Mesodermal cell (in vitro differentiated cells): ENCODE measurements around the gene AWAT2.

Source experiments
- H3K27ac ChIP-seq: 2 replicates; pipeline ENCODE4 v1.7.0; 2013; ENCODE audit warnings: mild to moderate bottlenecking, low read depth, low read length, moderate library complexity; ENCODE audit not compliant: severe bottlenecking
- H3K36me3 ChIP-seq: 2 replicates; pipeline ENCODE4 v1.7.1; 2013; ENCODE audit warnings: mild to moderate bottlenecking, low read length, moderate library complexity; ENCODE audit not compliant: control insufficient read depth, insufficient read depth
- H3K4me1 ChIP-seq: one replicate; pipeline ENCODE4 v1.7.1; 2013; ENCODE audit warnings: mild to moderate bottlenecking, low read length; ENCODE audit not compliant: insufficient read depth, control insufficient read depth, poor library complexity, severe bottlenecking
- H3K4me3 ChIP-seq: 2 replicates; pipeline ENCODE4 v1.7.0; 2013; ENCODE audit warnings: low read length, control low read depth, mild to moderate bottlenecking; ENCODE audit not compliant: insufficient read depth, poor library complexity, severe bottlenecking; ENCODE audit errors: extremely low read depth
- H3K9me3 ChIP-seq: 2 replicates; pipeline ENCODE4 v1.7.1; 2013; ENCODE audit warnings: mild to moderate bottlenecking, low read length, moderate library complexity; ENCODE audit not compliant: control insufficient read depth
- WGBS, 2 experiments: methylation state at CpG; one replicate each; pipeline ENCODE4 v1.1.5; 2013; ENCODE audit warnings: missing lambda C conversion rate in 2 of 2; ENCODE audit not compliant: insufficient coverage in 2 of 2; 5-methylcytosine and 5-hydroxymethylcytosine counted together

AWAT2 gene

DNA sequence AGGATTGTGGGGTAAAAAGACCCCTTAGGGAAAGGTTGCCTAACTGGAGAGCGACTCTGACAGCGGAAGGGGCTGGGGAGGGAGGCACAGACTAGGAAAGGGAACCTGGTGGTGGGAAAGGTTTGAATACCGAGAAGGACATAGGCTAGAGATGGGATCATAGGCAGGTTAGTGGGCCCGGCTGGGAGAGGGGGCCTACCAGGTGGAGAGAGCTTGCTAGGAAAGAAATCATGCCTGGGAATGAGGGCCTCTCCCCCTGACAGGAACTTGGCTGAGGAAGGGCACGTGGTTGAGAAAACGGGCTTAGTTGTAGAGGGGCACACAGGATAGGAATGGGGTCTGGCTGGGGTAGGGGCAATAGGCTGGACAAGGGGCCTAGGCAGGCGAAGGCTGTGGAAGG lies 16.9 kb upstream of the AWAT2 start:
- Histone ChIP-seq H3K4me3 (no peak overlapping the region), H3K36me3 (no peaks in the 10 kb centered on the region), H3K4me1 (no peaks in the 10 kb centered on the region), H3K27ac (no peak overlapping the region), H3K9me3 (no peaks in the 10 kb centered on the region)
- WGBS, 2 experiments: 91 to 97% methylated on average over 3 to 5 of the region's 7 CpGs

DNA sequence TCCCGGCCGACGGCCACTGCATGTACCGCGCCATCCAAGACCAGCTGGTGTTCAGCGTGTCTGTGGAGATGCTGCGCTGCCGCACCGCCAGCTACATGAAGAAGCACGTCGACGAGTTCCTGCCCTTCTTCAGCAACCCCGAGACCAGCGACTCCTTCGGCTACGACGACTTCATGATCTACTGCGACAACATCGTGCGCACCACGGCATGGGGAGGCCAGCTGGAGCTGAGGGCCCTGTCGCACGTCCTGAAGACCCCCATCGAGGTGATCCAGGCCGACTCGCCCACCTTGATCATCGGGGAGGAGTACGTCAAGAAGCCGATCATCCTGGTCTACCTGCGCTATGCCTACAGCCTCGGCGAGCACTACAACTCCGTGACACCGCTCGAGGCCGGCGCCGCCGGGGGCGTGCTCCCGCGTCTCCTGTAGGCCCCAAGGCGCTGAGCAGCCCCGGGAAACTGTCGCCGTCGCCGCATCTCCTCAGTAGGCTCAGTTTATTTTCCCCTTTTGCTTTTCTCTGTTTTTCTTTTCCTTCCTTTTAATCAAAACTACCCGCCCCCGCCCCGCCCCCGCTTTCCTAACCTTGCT lies 13.3 kb upstream of the AWAT2 start:
- Histone ChIP-seq H3K4me3 (no peak overlapping the region), H3K4me1 (no peaks in the 10 kb centered on the region), H3K36me3 (no peaks in the 10 kb centered on the region), H3K27ac (no peak overlapping the region), H3K9me3 (no peaks in the 10 kb centered on the region)
- WGBS, 2 experiments: 93 to 96% methylated on average over 35 to 41 of the region's 52 CpGs

DNA sequence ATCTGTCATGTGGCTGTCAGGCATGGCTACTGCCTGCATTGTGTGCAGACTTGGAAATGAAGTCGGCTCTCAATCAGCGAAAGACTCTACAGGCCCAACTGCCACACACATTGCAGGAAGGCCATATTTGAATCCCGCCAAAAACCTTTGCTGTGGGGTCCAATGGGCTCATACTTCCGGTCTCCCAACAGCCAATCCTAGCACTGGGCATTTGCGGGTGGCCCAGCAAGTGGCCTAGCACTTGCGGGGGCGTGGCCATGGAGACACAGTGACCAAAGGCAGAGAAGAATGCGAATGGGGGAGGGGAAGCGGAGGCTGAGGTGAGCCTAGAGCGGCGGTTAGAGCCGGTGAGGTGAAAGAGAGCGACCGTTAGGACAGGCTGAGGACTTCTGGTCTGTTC lies 12.3 kb upstream of the AWAT2 start, which contains the start of gene OTUD6A:
Gene OTUD6A, plus strand, starts transcription at position 382 of the 400 bp plus-strand sequence. CDS start 68 bp downstream, outside the sequence.
- Histone ChIP-seq H3K36me3 (no peaks in the 10 kb centered on the region), H3K4me3 (no peak within 1 kb of the TSS), H3K4me1 (no peaks in the 10 kb centered on the region), H3K9me3 (no peaks in the 10 kb centered on the region), H3K27ac (no peak within 1 kb of the TSS)
- WGBS, 2 experiments: 95 to 98% methylated on average over 7 to 9 of the region's 14 CpGs

DNA sequence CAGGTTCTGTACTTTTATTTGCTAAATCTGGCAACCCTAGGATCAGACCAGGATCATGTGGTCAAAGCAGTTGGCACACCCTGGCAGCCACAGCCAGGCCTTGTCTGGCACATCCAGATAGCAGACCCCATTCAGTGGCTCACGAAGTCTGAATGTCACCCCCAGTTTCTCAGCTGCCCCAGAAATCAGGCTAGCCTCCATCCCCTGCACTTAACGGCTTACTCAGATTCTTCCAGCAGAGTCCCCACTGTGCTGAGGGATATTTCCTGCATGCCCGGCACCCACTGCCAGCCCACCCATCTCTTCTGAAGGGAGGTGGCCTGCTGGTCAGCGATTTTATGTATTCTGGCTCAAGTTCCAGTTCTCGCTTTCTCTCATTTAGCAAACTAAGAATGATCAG lies 4.7 kb upstream of the AWAT2 start:
- no peaks in the 10 kb centered on the region for H3K9me3 ChIP-seq
- no peaks in the 10 kb centered on the region for H3K4me1 ChIP-seq
- H3K36me3 ChIP-seq: no peaks in the 10 kb centered on the region
- no peak overlapping the region for H3K4me3 ChIP-seq
- 83 to 90% methylated on average over 1 to 3 of the region's 5 CpGs for WGBS, 2 experiments
- no peak overlapping the region for H3K27ac ChIP-seq

DNA sequence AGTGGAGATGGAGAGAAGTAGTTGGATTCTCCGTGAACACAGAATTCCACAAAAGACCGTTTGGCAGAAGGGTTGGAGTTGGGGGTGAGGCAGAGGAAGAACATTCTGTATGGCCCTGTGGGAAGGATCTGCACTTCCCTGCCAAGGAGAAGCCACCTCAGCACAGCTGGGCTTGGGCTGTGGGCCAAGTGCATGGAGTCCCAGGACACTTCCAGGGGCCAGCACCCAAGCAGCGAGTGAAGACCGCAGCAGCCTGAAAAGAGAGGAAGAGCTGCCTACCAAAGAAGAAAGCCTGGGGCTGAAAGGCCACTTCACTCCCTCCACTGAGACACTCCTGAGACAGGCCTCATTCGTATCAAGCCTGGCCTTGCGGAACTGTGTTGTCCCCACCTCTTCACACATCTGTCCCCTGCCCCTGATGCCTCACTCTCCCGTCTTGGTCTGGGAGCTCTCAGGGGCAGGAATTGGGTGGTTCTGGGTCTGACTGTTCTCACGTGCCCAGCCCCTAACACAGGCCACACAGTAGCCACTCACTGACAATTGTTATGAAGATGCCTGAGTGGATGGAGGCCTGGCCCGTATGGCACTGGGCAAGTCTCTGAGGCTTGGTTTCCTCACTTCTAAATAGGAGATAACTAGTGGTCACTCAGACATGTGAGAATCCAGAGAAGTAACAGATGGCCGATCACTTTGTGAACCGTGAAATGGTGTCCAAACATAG lies 3.3 kb upstream of the AWAT2 start:
- H3K27ac ChIP-seq: no peak overlapping the region
- H3K4me1 ChIP-seq: no peaks in the 10 kb centered on the region
- WGBS, 2 experiments: 50 to 68% methylated on average over 2 to 5 of the region's 11 CpGs

DNA sequence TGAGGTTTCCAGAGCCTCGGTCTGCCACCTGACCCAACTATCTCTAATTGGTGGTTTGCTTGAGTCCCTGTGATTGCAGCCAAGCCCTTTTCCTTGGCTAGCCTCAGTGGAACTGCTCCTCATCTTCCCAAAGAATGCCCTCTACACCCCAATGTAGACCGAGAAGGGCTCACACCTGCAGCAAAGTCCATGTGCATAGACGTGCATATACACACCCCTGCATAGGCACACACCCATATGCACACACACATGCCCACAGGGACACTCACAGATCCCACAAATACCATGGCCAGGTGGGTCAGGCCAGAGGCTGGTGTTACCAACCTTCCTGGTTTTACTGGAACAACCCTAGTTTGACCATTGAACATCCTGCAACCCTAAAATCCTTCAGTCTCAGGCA lies 332 bp downstream of the AWAT2 start:
- Histone ChIP-seq H3K27ac (no peak overlapping the region), H3K36me3 (no peaks in the 10 kb centered on the region), H3K9me3 (no peaks in the 10 kb centered on the region), H3K4me1 (no peaks in the 10 kb centered on the region), H3K4me3 (no peak overlapping the region)
- no CpG with 5 or more reads among the region's 3 CpGs for WGBS, 2 experiments

More for the DNA sequence above, 3.3 kb upstream of the AWAT2 start:
- no peak overlapping the region for H3K4me3 ChIP-seq
- H3K9me3 ChIP-seq: no peaks in the 10 kb centered on the region
- H3K36me3 ChIP-seq: no peaks in the 10 kb centered on the region

DNA sequence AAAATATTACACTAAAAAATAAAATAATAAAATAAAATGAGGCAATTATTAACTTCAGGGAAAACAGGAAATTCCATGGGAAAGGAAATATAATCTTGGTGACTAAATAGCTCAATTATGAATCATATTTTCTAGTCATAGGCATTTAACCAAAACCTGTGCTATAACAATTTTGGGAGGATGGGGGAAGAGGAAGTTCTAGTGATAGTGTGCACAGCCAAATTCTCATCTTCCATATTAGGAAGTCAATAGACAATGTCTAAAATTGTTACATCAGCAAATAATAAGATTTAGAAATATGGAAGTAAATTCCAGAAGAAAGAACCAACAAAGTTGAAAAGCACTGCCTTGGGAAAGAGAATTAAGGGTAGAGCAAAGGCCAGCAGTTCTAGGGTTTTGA lies 2.8 kb downstream of the AWAT2 start:
- no peak overlapping the region for H3K27ac ChIP-seq
- no peaks in the 10 kb centered on the region for H3K4me1 ChIP-seq
- H3K9me3 ChIP-seq: no peaks in the 10 kb centered on the region
- no peak overlapping the region for H3K4me3 ChIP-seq
- H3K36me3 ChIP-seq: no peaks in the 10 kb centered on the region

DNA sequence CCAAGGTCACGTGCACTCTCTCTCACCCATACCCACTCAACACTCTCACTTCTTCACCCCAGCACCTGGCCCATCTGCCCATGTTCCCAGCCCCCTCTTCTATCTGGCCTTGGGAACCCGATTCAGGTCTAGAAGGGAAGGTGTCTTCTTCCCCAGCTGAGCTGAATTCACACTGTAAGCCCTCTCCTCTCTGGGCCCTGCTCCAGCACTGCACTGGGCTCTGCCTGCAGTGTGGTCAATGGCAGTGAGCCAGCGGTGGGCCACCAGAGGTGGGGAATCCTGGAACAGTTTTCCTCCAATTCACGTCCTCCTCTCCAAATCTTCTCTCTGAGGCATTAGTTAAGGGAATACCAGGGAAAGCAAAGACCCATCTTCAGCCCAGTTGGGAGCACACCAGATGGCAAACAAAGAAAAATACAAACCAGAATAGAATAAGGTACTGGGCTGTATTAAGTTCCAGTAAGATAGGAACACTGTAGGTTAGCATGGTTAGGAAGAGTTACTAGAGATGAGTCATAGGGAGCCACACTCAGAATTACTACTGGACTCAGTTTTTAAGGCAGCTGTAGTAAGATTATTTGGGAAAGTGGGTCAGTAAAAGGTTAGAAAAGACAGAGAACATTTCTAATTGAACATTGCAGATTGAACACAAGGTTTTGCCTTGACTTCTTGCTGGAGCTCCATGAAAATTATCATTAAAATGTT lies 5.0 kb downstream of the AWAT2 start:
- Histone ChIP-seq H3K27ac (no peak overlapping the region), H3K4me1 (no peaks in the 10 kb centered on the region)
- WGBS, 2 experiments: 100% methylated on average over 1 of the region's 4 CpGs; no CpG with 5 or more reads in 1 of the 2 experiments

DNA sequence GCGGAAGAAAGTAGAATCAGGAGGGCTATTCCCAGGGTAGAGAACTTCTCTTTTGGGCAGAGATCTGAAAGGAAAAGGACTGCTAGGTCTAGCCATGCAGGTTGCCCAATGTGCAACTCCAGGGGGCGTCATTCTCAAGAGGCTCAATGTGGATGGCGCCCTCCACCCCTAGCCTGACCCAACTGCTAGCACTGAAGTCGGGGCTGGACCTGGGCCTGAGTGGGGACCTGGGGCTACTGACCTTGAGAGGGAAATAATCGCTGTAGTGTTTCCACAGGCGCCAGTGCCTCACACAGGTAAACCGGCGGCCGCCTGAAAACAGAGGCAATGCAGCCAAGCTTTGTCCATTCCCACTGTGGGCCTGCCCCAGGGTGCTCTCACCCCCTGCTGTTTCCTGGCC lies 6.1 kb downstream of the AWAT2 start:
- WGBS, 2 experiments: 94 to 96% methylated on average over 7 to 8 of the region's 9 CpGs
- H3K4me3 ChIP-seq: no peak overlapping the region
- no peaks in the 10 kb centered on the region for H3K9me3 ChIP-seq
- H3K36me3 ChIP-seq: no peaks in the 10 kb centered on the region
- H3K27ac ChIP-seq: no peak overlapping the region
- no peaks in the 10 kb centered on the region for H3K4me1 ChIP-seq

More for the DNA sequence above, 5.0 kb downstream of the AWAT2 start:
- H3K9me3 ChIP-seq: no peaks in the 10 kb centered on the region
- no peak overlapping the region for H3K4me3 ChIP-seq
- H3K36me3 ChIP-seq: no peaks in the 10 kb centered on the region

DNA sequence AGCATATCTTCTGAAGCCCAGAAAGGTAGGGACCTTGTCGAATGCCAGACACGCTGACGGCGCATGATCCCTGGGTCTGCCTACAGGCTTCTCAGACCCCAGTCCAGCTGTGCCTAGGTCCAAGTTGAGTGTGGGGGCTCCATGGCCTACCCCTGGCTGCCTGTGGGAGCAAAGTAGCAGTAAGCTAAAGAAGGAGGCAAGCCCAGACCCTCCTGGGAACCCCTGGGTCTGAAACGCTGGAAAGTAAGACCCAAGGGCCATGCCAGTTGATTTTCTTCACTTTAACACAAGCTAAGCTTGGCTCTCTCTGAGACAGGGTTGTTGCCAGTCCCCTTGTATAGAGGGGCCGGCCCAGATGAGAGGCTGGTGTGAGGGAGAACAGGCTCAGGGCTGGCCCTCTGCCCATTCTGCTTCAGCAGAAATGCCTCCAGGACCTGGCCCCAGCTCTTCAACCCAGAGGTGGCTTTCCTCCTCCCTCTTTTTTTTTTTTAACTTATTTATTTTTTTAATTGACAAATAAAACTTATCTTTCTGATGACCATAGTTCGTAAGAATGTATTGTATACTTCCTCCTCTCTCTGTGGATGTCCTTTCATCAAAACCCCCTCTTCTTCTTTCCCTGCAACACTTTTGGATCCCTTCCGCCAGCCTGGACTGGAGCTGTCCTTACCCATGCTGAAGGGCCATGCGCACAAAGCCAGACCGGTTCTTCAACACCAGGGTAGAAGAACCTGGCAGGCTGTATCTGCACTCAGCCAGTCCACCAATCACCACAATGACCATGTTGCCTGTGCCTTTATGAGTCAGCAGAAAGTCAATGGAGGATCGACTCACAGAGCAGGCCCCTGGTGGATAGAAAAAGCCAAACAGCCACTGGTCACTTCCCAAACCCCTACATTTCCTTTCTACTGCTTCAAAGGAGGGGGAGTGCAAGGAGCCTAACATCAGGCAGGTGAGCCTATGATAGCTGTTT lies 7.1 kb downstream of the AWAT2 start:
- H3K4me3 ChIP-seq: no peak overlapping the region
- no peaks in the 10 kb centered on the region for H3K4me1 ChIP-seq
- H3K36me3 ChIP-seq: no peaks in the 10 kb centered on the region
- H3K27ac ChIP-seq: no peak overlapping the region
- H3K9me3 ChIP-seq: no peaks in the 10 kb centered on the region
- 94 to 100% methylated on average over 5 to 6 of the region's 11 CpGs for WGBS, 2 experiments
